NCI-H187 (cell line): ENCODE data around the gene KAZN.

Source experiments
- DNase-seq, 2 experiments: peaks; one replicate each; lab custom pipeline; 2025; lab: John Stamatoyannopoulos, UW

The KAZN gene

DNA sequence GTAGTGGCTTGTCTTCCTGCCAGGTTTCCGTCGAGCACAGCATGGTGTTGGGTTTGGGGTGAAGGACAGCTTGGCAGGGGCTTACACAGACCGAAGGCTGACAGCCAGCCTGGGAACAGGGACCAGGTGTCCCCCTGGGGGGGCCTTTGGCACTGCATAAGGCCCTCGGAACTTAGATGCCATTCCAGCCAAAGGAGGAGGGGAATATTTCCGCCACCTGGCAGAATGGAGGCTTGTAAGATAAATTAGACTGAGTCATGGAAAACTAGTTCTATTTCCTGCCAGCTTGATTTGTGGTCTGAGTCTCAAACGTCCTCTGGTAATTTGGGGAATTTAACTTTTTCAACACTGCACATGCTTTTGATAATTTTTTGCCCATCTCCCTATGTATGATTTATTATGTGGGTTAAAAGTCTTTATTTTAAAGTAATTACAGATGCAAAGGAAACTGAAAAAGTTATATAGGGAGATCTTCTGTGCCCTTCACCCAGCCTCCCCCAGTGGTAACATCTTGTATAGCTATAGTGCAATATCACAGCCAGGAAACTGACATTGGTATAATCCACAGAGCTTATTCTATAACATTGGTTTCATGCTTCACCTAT is 543.6 kb downstream of the KAZN start:
- no peak for DNase-seq

GRCh38 chr1:15145327-15145726 is 546.8 kb downstream of the KAZN start:
- DNase-seq = no peak

GRCh38 chr1:15146142-15146680 is 547.7 kb downstream of the KAZN start:
- DNase-seq = no peak

GRCh38 chr1:15146971-15147376 is 548.5 kb downstream of the KAZN start:
- no peak for DNase-seq

GRCh38 chr1:15148004-15148403 is 549.5 kb downstream of the KAZN start:
- no peak for DNase-seq

GRCh38 chr1:15148475-15148874 is 550.0 kb downstream of the KAZN start:
- no peak for DNase-seq

- DNase-seq = no peak
These were observed 550.5 kb downstream of the KAZN start for GRCh38 chr1:15148941-15149340.

DNA sequence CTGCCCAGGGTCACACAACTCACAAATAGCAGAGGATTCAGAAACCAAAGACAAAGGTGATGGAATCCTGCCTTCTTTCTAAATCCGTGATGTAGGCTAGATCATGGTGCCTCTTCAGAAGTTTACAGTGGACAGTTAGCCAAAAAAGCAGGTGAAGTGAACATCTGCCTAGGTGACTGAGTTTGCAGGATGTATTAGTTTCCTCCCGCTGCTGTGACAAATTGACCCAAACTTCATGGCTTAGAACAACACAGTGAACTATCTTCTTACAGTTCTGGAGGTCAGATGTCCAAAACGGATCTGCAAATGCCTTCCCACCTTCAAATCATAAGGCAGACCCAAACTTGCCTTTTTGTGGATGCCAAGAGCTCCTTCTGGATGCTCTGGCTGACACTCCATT is 551.9 kb downstream of the KAZN start:
- DNase-seq = no peak

- DNase-seq = no peak
These were observed 552.9 kb downstream of the KAZN start for GRCh38 chr1:15151377-15151806.

DNA sequence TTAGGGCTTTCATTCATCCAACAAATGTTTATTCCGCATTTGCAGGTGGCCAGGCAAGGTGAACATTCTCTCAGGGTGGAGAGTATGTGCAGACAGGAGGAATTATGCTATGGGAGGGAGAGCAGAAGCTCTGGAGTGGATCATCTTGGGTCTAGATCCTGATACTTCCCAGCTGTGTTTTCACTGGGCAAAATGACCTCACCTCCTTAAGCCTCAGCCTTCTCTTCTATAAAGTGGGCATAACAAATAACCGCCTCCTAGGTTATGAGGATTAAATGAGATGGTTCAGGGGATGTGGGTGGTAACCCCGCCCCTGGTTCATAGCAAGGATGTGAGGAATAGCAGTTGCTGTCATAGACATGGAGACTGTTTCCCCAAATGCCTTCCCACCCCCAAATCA is 553.4 kb downstream of the KAZN start:
- no peak for DNase-seq

GRCh38 chr1:15152318-15153183 is 554.1 kb downstream of the KAZN start:
- peak in 1 of 2 experiments; percentile 33 for DNase-seq

DNA sequence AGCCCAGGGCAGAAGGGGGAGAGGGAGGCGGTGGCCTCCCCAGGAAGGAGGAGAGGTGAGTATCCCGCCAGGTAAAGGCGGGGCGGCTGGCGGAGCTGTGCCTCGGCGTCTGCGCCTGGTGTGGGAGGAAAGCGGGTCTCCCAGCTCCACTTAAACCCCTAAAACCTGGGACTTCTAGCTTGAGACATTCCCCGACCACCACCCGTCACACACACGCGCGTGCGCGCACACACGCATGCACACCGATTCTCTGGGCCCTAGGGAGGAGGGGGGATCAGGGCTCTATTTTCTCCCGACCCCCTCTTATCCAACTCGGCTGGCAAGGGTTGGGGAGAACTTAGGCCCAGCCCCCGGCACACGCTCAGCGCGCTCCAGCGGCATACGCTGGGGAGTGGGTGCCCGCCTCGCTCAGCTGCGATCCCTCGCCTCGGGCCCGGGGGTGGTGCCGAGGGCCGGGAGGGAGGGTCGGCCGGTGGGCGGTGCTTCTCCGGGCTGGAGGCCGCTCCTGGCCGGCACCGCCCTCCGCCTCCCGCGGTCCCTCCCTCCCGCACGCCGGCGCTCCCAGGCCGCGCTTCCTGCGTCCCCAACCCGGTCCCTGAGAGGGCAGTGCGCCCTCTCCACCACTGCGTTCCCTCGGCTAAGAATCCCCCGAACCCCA is 554.8 kb downstream of the KAZN start, which contains the start of gene TMEM51:
TMEM51 (plus strand) TSS at position 564 of the 658 bp plus-strand sequence. CDS start 61,341 bp downstream, outside the sequence.
- DNase-seq = no peak

GRCh38 chr1:15153842-15154479 is 555.5 kb downstream of the KAZN start:
- no peak for DNase-seq

GRCh38 chr1:15154480-15155036 is 556.1 kb downstream of the KAZN start:
- no peak for DNase-seq

DNA sequence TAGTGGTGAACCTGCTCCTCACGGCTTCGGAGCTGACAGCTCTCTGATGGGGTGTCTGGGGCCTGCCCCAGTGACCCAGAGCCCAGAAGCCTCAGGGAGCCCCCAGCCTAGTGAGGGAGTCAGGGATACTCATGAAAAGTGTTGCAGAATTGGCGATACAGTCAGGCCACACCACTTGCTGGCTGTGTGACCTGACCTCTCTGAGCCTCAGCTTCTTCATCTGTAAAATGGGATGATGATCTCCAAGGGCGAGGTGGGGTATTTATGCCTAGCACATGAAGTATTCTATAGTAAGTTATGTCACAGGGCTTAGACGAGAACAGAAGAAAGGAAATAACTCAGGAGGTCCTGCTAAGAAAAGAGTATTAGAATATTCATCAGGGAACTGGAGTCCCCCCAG is 556.7 kb downstream of the KAZN start:
- DNase-seq = no peak

- DNase-seq = no peak
These were observed 557.6 kb downstream of the KAZN start for GRCh38 chr1:15155888-15156741.

GRCh38 chr1:15156807-15157380 is 558.4 kb downstream of the KAZN start:
- DNase-seq = no peak

DNA sequence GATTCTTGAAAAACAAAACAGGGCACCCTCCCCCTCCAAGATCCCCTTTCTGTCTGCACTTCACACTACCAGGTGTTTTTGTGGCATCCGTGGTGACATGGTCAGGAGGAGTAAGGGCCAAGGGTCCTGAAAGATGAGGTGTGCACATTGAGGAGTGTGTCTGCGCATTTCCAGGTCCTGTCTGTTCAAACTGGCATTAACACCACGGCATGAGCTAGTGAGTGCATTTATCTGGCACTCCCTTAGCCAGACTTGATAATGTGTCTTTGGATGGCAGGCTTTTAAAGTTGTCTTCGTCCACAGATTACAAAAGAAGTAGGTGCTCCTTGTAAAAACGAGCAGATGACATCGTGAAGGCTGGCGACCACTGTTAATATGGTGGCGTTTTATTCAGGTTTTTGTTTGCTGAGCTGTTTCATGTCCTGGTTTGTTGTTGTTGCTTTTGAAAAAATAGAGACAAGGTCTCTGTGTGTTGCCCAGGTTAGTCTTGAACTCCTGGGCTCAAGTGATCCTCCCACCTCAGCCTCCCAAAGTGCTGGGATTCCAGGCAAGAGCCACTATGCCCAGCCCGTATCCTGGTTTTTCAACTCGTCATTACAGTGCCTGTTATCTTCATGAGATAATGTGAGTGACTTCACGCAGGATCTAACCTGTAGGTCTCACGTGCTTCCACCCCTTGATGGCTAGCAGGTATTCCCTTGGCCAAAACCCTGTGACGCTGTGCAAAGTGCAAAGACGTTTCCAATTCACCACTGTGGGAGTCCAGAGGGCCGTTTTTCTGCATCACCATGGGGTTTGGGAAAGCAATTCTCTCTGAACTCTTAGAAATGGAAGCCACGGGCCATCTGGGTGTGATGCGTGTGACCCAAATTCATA is 559.3 kb downstream of the KAZN start:
- no peak for DNase-seq

DNA sequence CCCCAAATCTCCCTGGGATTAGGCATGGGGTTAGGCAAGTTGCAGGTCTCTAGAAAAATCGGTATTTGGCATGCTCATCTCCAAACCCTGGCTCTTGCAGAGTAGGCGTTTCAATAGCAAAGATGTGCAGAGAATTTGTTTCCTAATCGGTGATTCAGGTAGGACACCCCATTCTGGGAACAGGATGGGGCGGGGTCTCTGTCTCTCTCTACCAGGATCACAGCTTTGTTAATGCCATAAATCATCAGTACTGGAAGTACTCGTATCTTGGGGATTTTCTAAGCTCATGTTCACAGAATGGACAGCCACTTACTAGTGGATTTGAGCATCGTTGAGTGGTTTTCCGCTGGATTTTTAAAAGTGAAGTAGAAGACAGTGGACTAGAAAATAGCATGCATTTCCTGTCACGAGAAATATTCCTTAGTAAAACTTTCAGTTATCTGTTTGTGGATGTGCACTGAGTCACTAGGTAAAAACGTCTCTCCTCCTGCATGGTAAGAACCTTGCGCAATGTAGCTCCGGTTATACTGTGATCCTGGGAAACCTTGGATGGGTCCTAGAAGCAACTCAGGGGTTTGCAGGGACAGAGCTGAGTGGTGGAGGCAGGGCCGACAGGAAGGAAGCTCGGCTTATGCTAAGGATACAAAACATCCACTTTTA is 560.2 kb downstream of the KAZN start:
- no peak for DNase-seq
